HL-60 (cell line): ENCODE results near the gene SLC27A1.
A peak's percentile ranks its signal among the peaks of the same experiment; 100 is the strongest.

ENCODE experiments used
- DNase-seq, 2 experiments: peaks; one replicate each; pipeline ENCODE4 v3.0.0-alpha.2; 2010 to 2020; ENCODE audit warnings: low read depth in 1 of 2, low spot score in 1 of 2
- H3K27ac ChIP-seq: fragments of 250-450 bp; sonication (Bioruptor Pico); replicated peaks from 2 replicates; pipeline ENCODE4 v1.5.1; 2020; ENCODE audit warnings: mild to moderate bottlenecking, moderate library complexity
- H3K27me3 ChIP-seq: fragments of 250-450 bp; sonication (Bioruptor Pico); 2 replicates; pipeline ENCODE4 v1.5.1; 2021; ENCODE audit warnings: mild to moderate bottlenecking, moderate library complexity; ENCODE audit not compliant: insufficient read depth, poor library complexity, severe bottlenecking
- H3K4me3 ChIP-seq: replicated peaks from 2 replicates; pipeline ENCODE4 v1.5.1; 2011; ENCODE audit warnings: mild to moderate bottlenecking, control low read depth, low read length; ENCODE audit not compliant: insufficient read depth
- GABPA ChIP-seq: IDR thresholded peaks from 2 replicates; pipeline ENCODE4 v1.6.1; 2012; ENCODE audit warnings: low read depth
- POLR2AphosphoS5 ChIP-seq: IDR thresholded peaks from 2 replicates; pipeline ENCODE4 v1.6.1; 2012; ENCODE audit warnings: low read depth
- SPI1 ChIP-seq: IDR thresholded peaks from 2 replicates; pipeline ENCODE4 v1.6.1; 2012; ENCODE audit warnings: low read depth, mild to moderate bottlenecking, borderline replicate concordance
- TF ChIP-seq, protein P1 (sequence below): IDR thresholded peaks from 2 replicates; pipeline ENCODE4 v1.6.1; 2012; ENCODE audit warnings: low read depth; ENCODE audit not compliant: insufficient replicate concordance
- TF ChIP-seq, protein P2 (sequence below): IDR thresholded peaks from one replicate; pipeline ENCODE4 v1.5.1; 2011; ENCODE audit warnings: low read length, control low read depth, inconsistent platforms; ENCODE audit not compliant: insufficient read depth

SLC27A1 gene

DNA sequence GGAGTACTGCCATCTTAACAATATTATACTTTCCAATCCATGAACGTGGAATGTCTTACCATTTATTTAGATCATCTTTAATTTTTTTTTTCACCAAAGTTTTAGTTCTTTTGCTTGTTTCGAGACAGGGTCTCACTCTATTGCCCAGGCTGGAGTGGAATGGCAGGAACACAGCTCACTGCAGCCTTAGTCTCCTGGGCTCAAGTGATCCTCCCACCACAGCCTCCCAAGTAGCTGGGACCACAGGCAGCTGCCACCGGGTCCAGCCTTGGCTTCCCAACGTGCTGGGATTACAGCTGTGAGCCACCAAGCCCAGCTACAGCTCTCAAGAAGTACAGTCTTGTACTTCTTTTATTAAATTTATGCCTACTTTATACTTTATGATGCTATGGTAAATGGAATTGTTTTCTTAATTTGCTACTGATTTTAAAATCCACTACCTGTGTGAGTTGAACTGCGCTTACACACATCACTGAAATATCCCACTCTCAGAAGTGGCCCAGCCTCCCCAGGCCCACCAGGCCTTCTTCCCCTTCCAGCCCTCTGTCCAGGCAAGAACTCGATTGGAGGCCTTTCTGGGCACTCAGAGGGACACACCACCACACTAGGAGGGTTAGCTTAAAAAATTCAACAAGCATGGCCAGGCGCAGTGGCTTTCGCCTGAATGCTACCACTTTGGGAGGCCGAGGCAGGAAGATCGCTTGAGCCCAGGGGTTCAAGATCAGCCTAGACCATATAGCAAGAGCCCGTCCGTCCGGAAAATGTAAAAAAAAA lies 40.1 kb downstream of the SLC27A1 start:
- Histone ChIP-seq H3K4me3 (peak overlapping the region; percentile 74), H3K27ac (peak overlapping the region; percentile 92), H3K27me3 (no peaks in the 10 kb centered on the region)
- TF ChIP-seq SPI1 (no peak), GABPA (no peak), POLR2AphosphoS5 (no peak)
- TF ChIP-seq, protein P1, sequence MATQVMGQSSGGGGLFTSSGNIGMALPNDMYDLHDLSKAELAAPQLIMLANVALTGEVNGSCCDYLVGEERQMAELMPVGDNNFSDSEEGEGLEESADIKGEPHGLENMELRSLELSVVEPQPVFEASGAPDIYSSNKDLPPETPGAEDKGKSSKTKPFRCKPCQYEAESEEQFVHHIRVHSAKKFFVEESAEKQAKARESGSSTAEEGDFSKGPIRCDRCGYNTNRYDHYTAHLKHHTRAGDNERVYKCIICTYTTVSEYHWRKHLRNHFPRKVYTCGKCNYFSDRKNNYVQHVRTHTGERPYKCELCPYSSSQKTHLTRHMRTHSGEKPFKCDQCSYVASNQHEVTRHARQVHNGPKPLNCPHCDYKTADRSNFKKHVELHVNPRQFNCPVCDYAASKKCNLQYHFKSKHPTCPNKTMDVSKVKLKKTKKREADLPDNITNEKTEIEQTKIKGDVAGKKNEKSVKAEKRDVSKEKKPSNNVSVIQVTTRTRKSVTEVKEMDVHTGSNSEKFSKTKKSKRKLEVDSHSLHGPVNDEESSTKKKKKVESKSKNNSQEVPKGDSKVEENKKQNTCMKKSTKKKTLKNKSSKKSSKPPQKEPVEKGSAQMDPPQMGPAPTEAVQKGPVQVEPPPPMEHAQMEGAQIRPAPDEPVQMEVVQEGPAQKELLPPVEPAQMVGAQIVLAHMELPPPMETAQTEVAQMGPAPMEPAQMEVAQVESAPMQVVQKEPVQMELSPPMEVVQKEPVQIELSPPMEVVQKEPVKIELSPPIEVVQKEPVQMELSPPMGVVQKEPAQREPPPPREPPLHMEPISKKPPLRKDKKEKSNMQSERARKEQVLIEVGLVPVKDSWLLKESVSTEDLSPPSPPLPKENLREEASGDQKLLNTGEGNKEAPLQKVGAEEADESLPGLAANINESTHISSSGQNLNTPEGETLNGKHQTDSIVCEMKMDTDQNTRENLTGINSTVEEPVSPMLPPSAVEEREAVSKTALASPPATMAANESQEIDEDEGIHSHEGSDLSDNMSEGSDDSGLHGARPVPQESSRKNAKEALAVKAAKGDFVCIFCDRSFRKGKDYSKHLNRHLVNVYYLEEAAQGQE = no peak
- TF ChIP-seq, protein P2, sequence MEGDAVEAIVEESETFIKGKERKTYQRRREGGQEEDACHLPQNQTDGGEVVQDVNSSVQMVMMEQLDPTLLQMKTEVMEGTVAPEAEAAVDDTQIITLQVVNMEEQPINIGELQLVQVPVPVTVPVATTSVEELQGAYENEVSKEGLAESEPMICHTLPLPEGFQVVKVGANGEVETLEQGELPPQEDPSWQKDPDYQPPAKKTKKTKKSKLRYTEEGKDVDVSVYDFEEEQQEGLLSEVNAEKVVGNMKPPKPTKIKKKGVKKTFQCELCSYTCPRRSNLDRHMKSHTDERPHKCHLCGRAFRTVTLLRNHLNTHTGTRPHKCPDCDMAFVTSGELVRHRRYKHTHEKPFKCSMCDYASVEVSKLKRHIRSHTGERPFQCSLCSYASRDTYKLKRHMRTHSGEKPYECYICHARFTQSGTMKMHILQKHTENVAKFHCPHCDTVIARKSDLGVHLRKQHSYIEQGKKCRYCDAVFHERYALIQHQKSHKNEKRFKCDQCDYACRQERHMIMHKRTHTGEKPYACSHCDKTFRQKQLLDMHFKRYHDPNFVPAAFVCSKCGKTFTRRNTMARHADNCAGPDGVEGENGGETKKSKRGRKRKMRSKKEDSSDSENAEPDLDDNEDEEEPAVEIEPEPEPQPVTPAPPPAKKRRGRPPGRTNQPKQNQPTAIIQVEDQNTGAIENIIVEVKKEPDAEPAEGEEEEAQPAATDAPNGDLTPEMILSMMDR = no peak
- DNase-seq = peak in 1 of 2 experiments; percentile 14

DNA sequence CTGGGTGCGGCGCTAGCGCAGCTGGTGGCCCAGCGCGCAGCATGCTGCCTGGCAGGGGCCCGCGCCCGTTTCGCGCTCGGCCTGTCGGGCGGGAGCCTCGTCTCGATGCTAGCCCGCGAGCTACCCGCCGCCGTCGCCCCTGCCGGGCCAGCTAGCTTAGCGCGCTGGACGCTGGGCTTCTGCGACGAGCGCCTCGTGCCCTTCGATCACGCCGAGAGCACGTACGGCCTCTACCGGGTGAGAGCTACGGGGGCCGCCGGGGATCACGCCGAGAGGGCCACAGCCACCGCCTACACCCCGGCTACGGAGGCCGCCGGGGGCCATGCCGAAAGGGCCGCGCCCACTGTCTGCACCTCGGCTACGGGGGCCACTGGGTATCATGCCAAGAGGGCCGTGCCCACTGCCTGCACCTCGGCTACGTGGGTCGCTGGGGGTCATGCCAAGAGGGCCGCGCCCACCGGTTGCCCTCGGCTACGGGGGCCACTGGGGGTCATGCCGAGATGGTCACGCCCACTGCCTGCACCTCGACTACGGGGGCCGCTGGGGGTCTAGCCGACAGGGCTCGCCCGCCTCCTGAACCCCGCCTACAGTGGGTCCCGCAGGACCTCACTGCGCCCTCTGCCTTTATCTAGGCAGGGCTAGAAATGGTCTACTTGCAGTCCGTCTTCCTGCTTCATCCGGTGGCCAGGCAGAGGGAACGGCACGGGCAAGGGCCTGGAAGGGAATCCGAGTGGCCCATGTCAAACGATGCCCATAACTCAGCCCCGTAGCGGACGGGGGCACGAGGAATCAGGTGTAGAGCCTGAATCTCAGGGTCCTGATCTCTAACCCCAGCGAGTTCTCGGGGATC lies 41.6 kb downstream of the SLC27A1 start:
- Histone ChIP-seq H3K27me3 (no peaks in the 10 kb centered on the region), H3K4me3 (peak overlapping the region; percentile 74), H3K27ac (peak overlapping the region; percentile 92)
- TF ChIP-seq POLR2AphosphoS5 = peak; percentile 82
- TF ChIP-seq, protein P1 = no peak
- DNase-seq = peak; percentile 90 to 93

DNA sequence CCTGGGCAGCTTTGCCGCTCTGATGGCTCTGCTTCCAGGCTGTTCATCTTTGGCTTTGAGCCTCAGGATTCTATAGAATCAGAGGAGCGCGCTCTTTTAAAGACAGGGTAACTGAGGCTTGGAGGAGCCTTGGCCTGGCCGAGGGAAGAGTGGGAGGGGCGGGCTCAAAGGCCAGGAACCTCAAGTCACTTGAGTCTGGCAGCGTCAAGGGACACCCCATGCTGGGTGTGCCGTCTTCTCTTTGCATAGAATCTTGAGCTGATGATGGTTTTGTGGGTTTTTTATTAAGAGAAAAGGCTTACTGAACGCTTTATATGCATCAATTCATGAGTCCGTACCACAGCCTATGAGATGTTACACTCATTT lies 42.2 kb downstream of the SLC27A1 start:
- DNase-seq = no peak
- H3K27me3 ChIP-seq = no peaks in the 10 kb centered on the region
- TF ChIP-seq POLR2AphosphoS5 (no peak), GABPA (no peak), SPI1 (no peak)
- TF ChIP-seq, protein P1 = no peak
- TF ChIP-seq, protein P2 = no peak
- peak overlapping the region; percentile 74 for H3K4me3 ChIP-seq
- peak overlapping the region; percentile 92 for H3K27ac ChIP-seq
